Measurements from ENCODE around the gene PHF2.

Gene PHF2

GRCh38 chr9:93569621-93570174 is 6.7 kb upstream of the PHF2 start:
- no peak for DNase-seq

- DNase-seq = no peak
Measured at GRCh38 chr9:93572221-93572620, 4.2 kb upstream of the PHF2 start.

GRCh38 chr9:93572636-93573515 is 3.5 kb upstream of the PHF2 start:
- DNase-seq = no peak

- DNase-seq = no peak
Measured at GRCh38 chr9:93573516-93573828, 2.9 kb upstream of the PHF2 start.

GRCh38 chr9:93574091-93574899 is 2.1 kb upstream of the PHF2 start:
- DNase-seq = no peak

- no peak for DNase-seq
Measured at GRCh38 chr9:93574900-93575795, 1.2 kb upstream of the PHF2 start.

GRCh38 chr9:93575796-93576257 is 557 bp upstream of the PHF2 start:
- DNase-seq = peak; percentile 48

GRCh38 chr9:93577078-93577974 is 942 bp downstream of the PHF2 start:
- DNase-seq = no peak

GRCh38 chr9:93577975-93578682 is 1.7 kb downstream of the PHF2 start:
- DNase-seq = no peak

- no peak for DNase-seq
Measured at GRCh38 chr9:93578844-93579243, 2.5 kb downstream of the PHF2 start.

GRCh38 chr9:93579711-93580516 is 3.5 kb downstream of the PHF2 start:
- DNase-seq = no peak

GRCh38 chr9:93580654-93581380 is 4.4 kb downstream of the PHF2 start:
- no peak for DNase-seq

- no peak for DNase-seq
Measured at GRCh38 chr9:93582115-93582514, 5.7 kb downstream of the PHF2 start.

- no peak for DNase-seq
Measured at GRCh38 chr9:93582550-93582949, 6.2 kb downstream of the PHF2 start.

GRCh38 chr9:93585259-93585658 is 8.9 kb downstream of the PHF2 start:
- no peak for DNase-seq

GRCh38 chr9:93585695-93586094 is 9.3 kb downstream of the PHF2 start:
- DNase-seq = no peak

GRCh38 chr9:93586290-93587057 is 10.1 kb downstream of the PHF2 start:
- no peak for DNase-seq

GRCh38 chr9:93587284-93587650 is 10.9 kb downstream of the PHF2 start:
- no peak for DNase-seq
